Lung microvascular endothelial cell (primary cell): ENCODE measurements around the gene ATP1A4. TPM values are rescaled to one million over a fixed set of nuclear protein-coding genes. Genes with fewer than 3 reads are reported as not detected.

Source experiments
- DNase-seq, 2 donors: peaks; one replicate each; pipeline versions ENCODE4 v3.0.0 to v3.0.0-alpha.2; 2010; ENCODE audit warnings: low read depth in 2 of 2
- total RNA-seq: library from RNA; depleted of rRNA; stranded (reverse); fragments of >200 nt; gene quantifications from 2 replicates; pipeline ENCODE4 v1.2.1, GENCODE V29; 2014

ATP1A4 gene
- total RNA-seq, 1 donor from 2014 or later: not detected

DNA sequence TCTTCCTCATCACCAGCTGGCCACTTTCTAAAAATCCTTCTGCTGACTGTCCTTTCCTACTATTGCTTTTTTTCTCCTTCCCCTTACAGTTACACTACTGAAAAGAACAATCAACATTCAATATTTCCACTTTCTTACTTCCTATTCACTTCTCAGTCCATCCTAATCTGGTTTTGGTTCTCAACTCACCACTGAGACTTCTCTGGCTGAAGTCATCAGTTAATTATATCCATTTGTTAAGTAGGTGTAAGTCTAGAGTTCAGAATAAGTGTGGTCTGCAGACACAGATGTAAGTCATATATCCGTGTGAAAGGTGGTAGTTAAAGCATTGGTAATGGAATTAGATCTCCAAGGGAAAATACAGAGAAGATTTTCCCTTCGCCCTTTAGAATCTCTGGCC, 75.2 kb downstream of the ATP1A4 start:
- no peak for DNase-seq

GRCh38 chr1:160227034-160227433, 75.6 kb downstream of the ATP1A4 start:
- no peak for DNase-seq

- DNase-seq: no peak
These were observed 76.2 kb downstream of the ATP1A4 start for GRCh38 chr1:160227561-160227960.

GRCh38 chr1:160228431-160228830, 77.0 kb downstream of the ATP1A4 start:
- no peak for DNase-seq

GRCh38 chr1:160232911-160233310, 81.5 kb downstream of the ATP1A4 start:
- no peak for DNase-seq

Other genes with a start within 250 kb of the ATP1A4 start
- 59.1 and 165 TPM in 2 replicates for gene TAGLN2, start 226.1 kb upstream of the ATP1A4 start, total RNA-seq
- gene IGSF9, start 206.0 kb upstream of the ATP1A4 start, total RNA-seq: under 0.01 TPM in 1 of 2 replicates, not detected in the other
- gene SLAMF9, start 197.4 kb upstream of the ATP1A4 start, total RNA-seq: not detected in 2 replicates
- 2.2 and 3.4 TPM in 2 replicates for gene PIGM, start 119.6 kb upstream of the ATP1A4 start, total RNA-seq
- gene KCNJ10, start 81.4 kb upstream of the ATP1A4 start, total RNA-seq: not detected in 2 replicates
- gene KCNJ9, start 70.1 kb upstream of the ATP1A4 start, total RNA-seq: not detected in 2 replicates
- gene IGSF8, start 53.0 kb upstream of the ATP1A4 start, total RNA-seq: 4.6 and 10.3 TPM in 2 replicates
- gene ATP1A2, start 35.8 kb upstream of the ATP1A4 start, total RNA-seq: not detected in 2 replicates
- not detected in 2 replicates for gene CASQ1, start 39.0 kb downstream of the ATP1A4 start, total RNA-seq
- 36.2 and 60.7 TPM in 2 replicates for gene PEA15, start 53.8 kb downstream of the ATP1A4 start, total RNA-seq
- 46.6 and 51.6 TPM in 2 replicates for gene DCAF8, start 110.9 kb downstream of the ATP1A4 start, total RNA-seq
- gene PEX19, start 133.5 kb downstream of the ATP1A4 start, total RNA-seq: 20.3 and 28.4 TPM in 2 replicates
- 206 and 209 TPM in 2 replicates for gene COPA, start 191.6 kb downstream of the ATP1A4 start, total RNA-seq
- gene NCSTN, start 191.8 kb downstream of the ATP1A4 start, total RNA-seq: 42.1 and 57.3 TPM in 2 replicates
- not detected in 2 replicates for gene NHLH1, start 215.5 kb downstream of the ATP1A4 start, total RNA-seq
- gene VANGL2, start 249.0 kb downstream of the ATP1A4 start, total RNA-seq: not detected in 2 replicates